ELR (cell line): ENCODE results near the gene OR2C1.

Experiments
- DNase-seq: peaks from one replicate; pipeline ENCODE4 v3.0.0-alpha.2; 2015; ENCODE audit warnings: low read depth

Gene OR2C1

DNA sequence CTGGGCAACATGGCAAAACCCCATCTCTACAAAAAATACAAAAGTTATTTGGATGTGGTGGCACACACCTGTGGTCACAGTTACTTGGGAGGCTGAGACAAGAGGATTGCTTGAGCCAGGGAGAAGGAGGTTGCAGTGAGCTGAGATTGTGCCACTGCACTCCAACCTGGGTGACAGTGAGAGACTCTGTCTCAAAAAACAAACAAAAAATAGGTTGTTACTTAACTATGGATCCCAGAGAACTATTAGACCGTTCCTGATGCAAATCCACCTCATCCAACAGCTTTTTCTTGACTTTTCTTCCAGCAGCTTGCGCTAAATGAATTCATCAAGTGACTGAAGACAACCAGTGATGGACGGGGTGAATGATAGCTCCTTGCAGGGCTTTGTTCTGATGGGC, at the start of gene OR2C1:
OR2C1 (plus strand) TSS at position 301 of the 400 bp plus-strand sequence; CDS start at position 353, 52 bp downstream.
- no peak for DNase-seq

DNA sequence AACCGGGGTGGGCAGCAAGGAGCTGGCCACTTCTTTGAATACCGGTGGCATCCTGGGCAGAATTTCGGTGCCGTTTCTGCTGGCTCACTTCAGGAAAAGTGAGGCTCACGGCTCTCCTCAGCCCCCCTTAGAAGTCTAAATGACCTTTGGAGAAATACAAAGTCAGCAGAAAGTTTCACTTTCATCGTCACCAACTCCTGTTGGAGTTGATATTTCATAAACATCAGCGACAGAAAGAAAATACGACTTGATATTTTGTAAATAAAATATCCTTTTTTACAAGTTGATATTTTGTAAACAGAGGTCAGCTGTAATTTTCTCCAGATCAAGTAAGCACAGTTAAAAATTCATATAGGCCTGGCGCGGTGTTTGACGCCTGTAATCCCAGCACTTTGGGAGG, 49.6 kb upstream of the OR2C1 start:
- no peak for DNase-seq

DNA sequence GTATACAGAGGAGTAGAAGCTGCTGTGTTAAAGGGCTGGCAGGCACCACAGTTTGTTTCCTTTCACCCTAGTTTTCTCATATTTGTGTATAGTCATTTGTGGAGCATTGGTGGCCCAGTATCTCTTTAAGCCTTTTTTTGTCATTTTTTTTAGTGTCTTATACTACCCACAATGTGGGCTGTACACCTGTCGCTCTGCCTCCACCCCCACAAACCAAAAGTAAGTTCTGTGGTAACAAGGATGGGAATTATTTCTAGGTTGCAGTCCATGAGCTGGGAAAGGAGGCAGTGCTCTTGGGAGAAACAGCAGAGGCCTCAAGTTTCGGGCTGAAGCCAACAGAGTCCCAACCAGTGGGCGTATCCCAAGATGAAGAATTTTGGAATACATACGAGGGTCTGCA, 44.2 kb upstream of the OR2C1 start:
- no peak for DNase-seq

DNA sequence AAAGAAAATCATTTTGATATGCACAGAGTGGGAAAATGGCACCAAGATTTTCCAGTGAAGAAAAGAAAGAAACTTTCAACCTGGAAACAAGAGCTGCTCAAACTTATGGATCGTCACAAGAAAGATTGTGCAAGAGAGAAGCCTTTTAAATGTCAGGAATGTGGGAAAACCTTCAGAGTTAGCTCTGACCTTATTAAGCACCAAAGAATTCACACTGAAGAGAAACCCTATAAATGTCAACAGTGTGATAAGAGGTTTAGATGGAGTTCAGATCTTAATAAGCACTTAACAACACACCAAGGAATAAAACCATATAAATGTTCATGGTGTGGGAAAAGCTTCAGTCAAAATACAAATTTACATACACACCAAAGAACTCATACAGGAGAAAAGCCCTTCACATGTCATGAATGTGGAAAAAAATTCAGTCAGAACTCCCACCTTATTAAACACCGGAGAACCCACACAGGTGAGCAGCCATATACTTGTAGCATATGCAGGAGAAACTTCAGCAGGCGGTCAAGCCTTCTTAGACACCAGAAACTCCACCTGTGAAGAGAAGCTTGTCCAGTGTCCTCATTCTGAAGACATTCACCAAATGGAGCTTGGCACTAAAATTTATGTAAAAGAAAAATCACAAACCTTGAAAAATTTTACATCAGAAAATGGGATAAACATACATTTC, 38.2 kb upstream of the OR2C1 start:
- DNase-seq: peak; percentile 8

DNA sequence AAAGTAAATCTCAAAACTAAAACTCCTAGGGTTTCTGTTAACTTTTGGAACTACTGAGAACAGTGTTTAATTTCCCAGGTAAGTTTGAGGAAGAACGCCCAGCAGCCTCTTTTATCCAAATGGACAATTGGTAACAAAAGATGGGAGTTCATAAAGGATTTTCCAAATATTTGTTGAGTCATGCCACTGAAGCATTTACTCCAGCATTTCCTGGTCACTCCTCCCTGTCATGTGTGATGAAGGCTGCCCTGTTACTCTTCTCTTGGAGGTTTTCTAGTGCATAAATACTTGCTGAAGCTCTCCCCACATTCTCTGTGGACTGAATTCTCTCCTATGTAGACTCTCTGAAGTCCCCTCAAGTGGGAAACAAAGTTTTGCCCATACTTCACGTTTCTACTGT, 33.9 kb upstream of the OR2C1 start:
- DNase-seq: no peak

GRCh38 chr16:3327514-3327913, 28.2 kb upstream of the OR2C1 start:
- no peak for DNase-seq

GRCh38 chr16:3328104-3328503, 27.6 kb upstream of the OR2C1 start:
- DNase-seq: no peak

DNA sequence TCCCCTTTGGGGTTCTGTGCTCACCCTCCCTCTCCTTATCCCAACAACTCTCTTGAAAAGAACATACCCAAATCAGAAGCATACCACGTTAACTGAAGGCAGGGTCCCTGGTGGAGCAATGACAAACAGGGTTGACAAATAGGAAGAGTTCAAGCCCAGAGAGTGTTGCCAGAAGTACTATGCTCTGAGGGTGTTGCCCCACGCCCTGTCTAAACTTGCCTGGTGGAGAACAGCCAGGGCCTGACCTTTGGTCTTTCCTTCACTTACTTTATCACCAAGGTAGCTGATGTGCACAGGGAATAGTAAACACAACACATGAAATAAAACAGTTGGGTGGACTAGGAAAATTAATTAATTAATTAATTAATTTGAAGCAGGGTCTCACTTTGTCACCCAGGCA, 27.0 kb upstream of the OR2C1 start:
- no peak for DNase-seq

DNA sequence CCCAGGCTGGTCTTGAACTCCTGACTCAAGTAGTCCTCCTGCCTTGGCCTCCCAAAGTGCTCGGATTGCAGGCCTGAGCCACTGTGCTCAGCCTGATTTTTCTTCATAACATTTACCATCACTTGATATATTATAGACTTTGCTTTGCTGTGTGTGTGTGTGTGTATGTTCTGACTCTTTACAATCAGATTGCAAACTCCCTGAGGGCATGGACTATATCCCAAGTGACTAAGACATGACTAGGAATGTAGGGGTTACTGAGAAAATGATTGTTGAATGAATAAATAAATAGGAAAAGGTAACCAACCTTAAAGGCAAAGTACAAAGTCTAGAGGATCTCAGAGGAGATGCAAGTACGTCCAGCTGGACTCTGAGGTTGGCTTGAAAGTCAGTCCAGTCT, 9.6 kb upstream of the OR2C1 start:
- DNase-seq: no peak

GRCh38 chr16:3347586-3347985, 8.1 kb upstream of the OR2C1 start:
- DNase-seq: no peak

- no peak for DNase-seq
Observed at GRCh38 chr16:3348547-3349167, 7.0 kb upstream of the OR2C1 start.

DNA sequence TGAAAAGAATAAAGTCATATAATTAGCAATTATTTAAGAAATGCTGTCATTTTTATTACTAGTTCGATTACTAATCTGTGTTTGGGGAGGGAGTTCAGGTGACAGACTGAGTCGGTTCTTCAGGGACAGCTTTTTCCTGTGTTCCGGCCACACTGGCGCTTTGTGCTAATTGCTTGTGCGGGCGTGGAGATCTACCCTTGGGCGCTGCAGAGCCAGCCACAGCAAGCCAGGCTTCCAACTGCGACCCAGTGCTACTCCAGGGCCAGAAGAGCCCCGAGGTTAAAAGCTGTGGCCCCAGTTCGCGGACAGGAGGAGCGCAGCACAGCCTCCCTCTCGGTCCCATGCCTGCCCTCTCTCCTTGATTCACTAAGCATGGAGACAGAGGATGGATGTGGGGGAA, 6.5 kb upstream of the OR2C1 start:
- no peak for DNase-seq

- no peak for DNase-seq
Observed at GRCh38 chr16:3356118-3356517, 429 bp downstream of the OR2C1 start.

- DNase-seq: no peak
Observed at GRCh38 chr16:3358871-3359270, 3.2 kb downstream of the OR2C1 start.

GRCh38 chr16:3362931-3363330, 7.2 kb downstream of the OR2C1 start:
- no peak for DNase-seq

DNA sequence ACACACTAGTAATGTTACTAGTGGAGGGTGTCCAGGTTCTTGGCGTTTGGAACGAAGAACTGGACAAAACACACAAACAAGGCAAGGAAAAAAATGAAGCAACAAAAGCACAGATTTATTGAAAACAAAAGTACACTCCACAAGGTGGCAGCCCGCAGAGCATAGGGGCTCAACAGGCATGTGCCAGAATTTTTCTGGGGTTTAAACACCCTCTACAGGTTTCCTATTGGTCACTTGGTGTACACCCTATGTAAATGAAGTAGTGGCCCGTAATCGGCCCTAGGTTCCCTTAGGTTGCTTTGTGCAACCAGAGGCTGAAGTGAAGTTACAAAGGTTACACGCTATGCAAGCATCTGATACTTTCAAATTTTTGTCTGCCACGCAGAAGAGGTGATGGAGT, 8.1 kb downstream of the OR2C1 start:
- DNase-seq: peak; percentile 16

GRCh38 chr16:3364774-3365427, 9.2 kb downstream of the OR2C1 start:
- peak; percentile 93 for DNase-seq

DNA sequence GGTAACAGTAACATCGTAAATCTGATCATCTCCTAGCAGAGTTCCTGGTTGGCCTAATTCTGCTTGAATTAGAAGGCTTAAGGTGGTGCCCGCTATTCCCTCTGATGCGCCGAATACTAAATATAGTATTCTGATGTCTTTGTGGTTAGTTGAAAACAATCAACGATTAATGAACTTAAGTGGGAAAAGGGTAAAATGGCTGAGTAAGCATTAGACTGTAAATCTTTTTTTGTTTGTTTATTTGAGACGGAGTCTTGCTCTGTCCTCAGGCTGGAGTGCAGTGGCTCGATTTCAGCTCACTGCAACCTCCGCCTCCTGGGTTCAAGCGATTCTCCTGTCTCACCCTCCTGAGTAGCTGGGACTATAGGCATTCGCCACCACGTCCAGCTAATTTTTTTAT, 13.4 kb downstream of the OR2C1 start:
- no peak for DNase-seq

- no peak for DNase-seq
Observed at GRCh38 chr16:3375680-3376079, 20.0 kb downstream of the OR2C1 start.

DNA sequence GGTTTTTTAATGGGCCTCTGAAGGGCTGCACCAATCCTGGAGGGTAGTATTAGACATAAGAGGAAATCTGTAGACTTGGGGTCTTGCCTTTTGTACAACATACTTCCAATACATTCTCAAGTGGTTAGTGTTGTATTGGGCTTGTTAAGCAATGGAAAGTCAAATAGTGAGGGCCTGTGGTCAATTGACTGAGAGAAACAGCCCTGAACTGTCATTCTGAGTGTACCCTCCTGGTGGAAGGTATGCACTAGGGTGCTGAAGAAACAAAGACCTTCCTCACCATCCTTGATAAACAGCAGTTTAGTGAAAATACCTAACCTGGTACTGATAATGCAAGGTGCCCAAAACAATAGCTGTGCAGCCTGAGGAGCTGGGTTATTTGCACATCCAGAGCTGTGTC, 22.2 kb downstream of the OR2C1 start:
- no peak for DNase-seq

GRCh38 chr16:3383045-3383448, 27.4 kb downstream of the OR2C1 start:
- no peak for DNase-seq

DNA sequence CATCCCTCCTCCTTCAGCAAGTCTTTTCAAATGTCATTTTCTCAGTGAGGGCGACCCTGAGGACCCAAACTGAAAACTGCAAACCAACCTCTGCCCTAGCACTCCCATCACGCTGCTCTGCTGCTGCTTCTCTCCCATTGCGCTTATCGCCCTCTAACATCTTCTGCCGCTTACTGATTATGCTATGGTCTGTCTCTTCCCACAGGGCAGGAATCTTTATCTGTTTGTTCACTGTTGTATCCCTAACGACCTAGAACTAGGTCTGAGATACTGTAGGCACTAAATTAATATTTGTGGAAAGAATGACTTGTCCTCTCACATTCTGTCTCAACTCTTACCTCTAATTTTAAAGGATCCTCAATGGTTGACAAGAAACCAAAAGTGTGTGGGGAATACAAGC, 32.6 kb downstream of the OR2C1 start:
- no peak for DNase-seq

GRCh38 chr16:3389663-3390338, 34.1 kb downstream of the OR2C1 start:
- DNase-seq: no peak
